ENCODE data around the gene ANKS1B.
"Not testable (repeated sequence)": the region's sequence is repeated elsewhere in the genome, so short reads cannot be mapped to it uniquely, and the experiment has no call there.

ANKS1B gene

DNA sequence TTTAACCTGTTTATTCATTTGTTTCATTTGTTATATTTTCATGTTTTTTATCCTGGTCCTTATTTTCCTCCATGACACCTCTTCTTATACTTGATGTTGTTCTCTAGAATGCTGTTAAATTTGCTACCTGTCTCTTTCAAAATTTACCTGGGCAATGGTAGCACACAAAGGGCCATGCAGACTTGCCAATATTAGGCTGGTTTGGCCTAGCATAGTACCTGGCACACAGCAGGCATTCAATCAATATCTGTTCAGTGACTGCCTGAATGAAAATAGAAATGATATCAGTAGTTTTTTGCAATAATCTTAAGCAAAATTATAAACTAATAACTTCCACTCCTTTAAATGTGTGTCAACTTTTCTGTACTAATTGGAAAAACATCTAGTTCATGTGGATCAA is 1014.5 kb downstream of the ANKS1B start:
- Histone ChIP-seq H3K4me3 (ENCODE audit: extremely low read depth, insufficient read depth, low read length, poor library complexity, severe bottlenecking) (no peak overlapping the region), H3K36me3 (ENCODE audit: control insufficient read depth, insufficient read depth, low read length) (no peaks in the 10 kb centered on the region), H3K9me3 (ENCODE audit: control insufficient read depth, low read length) (no peaks in the 10 kb centered on the region), H3K27ac (ENCODE audit: low read depth, low read length, severe bottlenecking) (no peak overlapping the region), H3K4me1 (ENCODE audit: control insufficient read depth, insufficient read depth, low read length, poor library complexity, severe bottlenecking) (no peaks in the 10 kb centered on the region)

DNA sequence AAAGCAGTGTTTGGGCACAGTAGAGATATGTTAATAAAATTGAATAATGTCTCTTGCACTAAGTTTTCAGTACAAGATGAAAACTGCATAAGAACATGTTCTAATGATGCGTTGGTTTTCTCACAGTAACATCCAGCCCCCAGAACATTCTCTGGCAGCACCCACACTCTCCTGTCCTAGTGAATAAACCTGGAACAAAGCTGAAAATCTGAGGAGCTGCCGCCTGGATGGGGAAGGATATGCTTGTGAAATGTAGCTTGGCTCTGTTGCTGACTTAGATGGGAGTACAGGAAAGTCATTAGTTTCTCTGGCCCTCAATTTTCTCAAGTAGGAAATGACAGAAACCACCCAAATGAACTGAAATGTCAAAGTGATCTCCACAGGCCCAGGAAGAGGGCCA is 1015.8 kb downstream of the ANKS1B start:
- H3K4me3 ChIP-seq (ENCODE audit: extremely low read depth, insufficient read depth, low read length, poor library complexity, severe bottlenecking), result no peak overlapping the region
- H3K4me1 ChIP-seq (ENCODE audit: control insufficient read depth, insufficient read depth, low read length, poor library complexity, severe bottlenecking), result no peaks in the 10 kb centered on the region
- WGBS, 2 experiments (ENCODE audit: insufficient coverage in 2 of 2), result 60 to 100% methylated on average over 1 to 2 of the region's 2 CpGs
- H3K27ac ChIP-seq (ENCODE audit: low read depth, low read length, severe bottlenecking), result no peak overlapping the region
- H3K9me3 ChIP-seq (ENCODE audit: control insufficient read depth, low read length), result no peaks in the 10 kb centered on the region
- H3K36me3 ChIP-seq (ENCODE audit: control insufficient read depth, insufficient read depth, low read length), result no peaks in the 10 kb centered on the region

DNA sequence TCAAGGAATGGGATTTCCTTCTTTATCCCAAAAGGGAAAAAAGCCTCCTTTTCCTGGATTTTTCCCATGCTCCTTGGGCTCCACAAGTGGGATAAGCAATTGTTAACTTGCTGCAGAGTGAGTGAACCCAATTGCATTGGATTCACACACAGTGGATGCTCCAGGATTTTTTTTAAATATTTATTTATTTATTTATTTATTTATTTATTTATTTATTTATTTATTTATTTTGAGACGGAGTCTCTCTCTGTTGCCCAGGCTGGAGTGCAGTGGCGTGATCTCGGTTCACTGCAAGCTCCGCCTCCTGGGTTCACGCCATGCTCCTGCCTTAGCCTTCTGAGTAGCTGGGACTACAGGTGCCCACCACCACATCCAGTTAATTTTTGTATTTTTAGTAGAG is 1027.6 kb downstream of the ANKS1B start:
- H3K4me1 ChIP-seq (ENCODE audit: control insufficient read depth, insufficient read depth, low read length, poor library complexity, severe bottlenecking); H3K36me3 ChIP-seq (ENCODE audit: control insufficient read depth, insufficient read depth, low read length); H3K9me3 ChIP-seq (ENCODE audit: control insufficient read depth, low read length); H3K4me3 ChIP-seq (ENCODE audit: extremely low read depth, insufficient read depth, low read length, poor library complexity, severe bottlenecking); H3K27ac ChIP-seq (ENCODE audit: low read depth, low read length, severe bottlenecking): not testable (repeated sequence)
- WGBS, 2 experiments (ENCODE audit: insufficient coverage in 2 of 2), result no CpG with 5 or more reads among the region's 5 CpGs

DNA sequence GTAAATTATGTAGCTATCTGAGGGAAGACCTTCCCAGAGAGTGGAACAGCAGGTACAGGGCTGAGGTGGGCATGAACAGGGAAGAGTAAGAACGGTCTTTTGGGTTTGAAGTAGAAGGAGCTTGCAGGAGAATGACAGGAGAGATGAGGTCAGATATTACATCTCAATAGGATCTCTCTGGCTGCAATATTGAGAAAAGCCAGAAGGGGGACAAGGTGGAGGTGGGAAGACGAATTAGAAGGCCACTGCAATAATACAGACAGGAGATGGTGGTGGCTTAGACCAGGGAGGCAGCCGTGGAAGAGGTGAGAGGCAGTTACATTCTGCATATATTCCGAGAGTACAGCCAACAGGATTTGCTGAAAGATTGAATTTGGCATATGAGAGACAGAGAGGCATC is 1029.5 kb downstream of the ANKS1B start:
- H3K4me1 ChIP-seq (ENCODE audit: control insufficient read depth, insufficient read depth, low read length, poor library complexity, severe bottlenecking), result no peaks in the 10 kb centered on the region
- H3K27ac ChIP-seq (ENCODE audit: low read depth, low read length, severe bottlenecking), result no peak overlapping the region
- WGBS, 2 experiments (ENCODE audit: insufficient coverage in 2 of 2), result 43% methylated on average over 4 of the region's 4 CpGs
- H3K36me3 ChIP-seq (ENCODE audit: control insufficient read depth, insufficient read depth, low read length), result no peaks in the 10 kb centered on the region
- no peak overlapping the region for H3K4me3 ChIP-seq (ENCODE audit: extremely low read depth, insufficient read depth, low read length, poor library complexity, severe bottlenecking)
- no peaks in the 10 kb centered on the region for H3K9me3 ChIP-seq (ENCODE audit: control insufficient read depth, low read length)

DNA sequence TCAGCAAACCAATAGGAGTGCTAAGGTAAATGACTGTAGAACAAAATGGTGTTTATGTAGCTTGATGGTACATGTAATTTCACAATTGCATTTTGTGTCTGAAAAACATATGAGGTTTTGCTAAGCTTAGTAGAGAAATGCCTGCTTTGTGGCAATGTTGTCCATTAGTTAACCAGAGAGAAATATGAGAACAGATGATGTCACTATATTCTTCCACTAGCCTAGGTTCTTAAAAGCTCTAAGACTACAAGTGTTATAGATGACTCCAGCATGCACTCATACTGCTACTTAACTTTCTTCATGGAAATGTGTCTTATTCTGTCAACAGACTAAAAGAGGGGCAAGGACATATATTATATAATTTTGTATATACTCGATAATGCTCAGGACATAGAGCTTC is 1030.2 kb downstream of the ANKS1B start:
- Histone ChIP-seq H3K9me3 (ENCODE audit: control insufficient read depth, low read length) (no peaks in the 10 kb centered on the region), H3K4me3 (ENCODE audit: extremely low read depth, insufficient read depth, low read length, poor library complexity, severe bottlenecking) (no peak overlapping the region), H3K36me3 (ENCODE audit: control insufficient read depth, insufficient read depth, low read length) (no peaks in the 10 kb centered on the region), H3K27ac (ENCODE audit: low read depth, low read length, severe bottlenecking) (no peak overlapping the region), H3K4me1 (ENCODE audit: control insufficient read depth, insufficient read depth, low read length, poor library complexity, severe bottlenecking) (no peaks in the 10 kb centered on the region)
- WGBS, 2 experiments (ENCODE audit: insufficient coverage in 2 of 2), result no CpG with 5 or more reads among the region's 1 CpG

DNA sequence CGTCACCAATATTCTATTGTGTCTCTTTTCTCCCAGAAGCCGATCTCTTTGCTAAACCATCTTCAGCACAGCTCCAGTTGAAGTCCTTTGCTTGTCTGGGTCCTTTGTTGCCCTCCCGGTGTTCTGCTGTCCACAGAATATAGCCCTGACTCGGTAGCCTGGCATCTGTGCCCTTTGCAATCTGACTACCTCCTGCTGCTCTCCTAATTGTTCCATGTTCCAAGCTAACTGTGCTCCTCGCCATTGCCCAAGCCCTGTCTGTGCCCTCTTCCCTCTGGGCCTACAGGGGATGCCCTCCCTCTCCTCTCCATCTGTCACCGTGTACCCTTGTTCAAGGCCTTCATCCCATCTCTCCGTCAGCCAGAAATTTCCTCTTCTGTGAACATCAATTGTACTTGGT is 1033.3 kb downstream of the ANKS1B start:
- Histone ChIP-seq H3K9me3 (ENCODE audit: control insufficient read depth, low read length) (no peaks in the 10 kb centered on the region), H3K36me3 (ENCODE audit: control insufficient read depth, insufficient read depth, low read length) (no peaks in the 10 kb centered on the region), H3K4me3 (ENCODE audit: extremely low read depth, insufficient read depth, low read length, poor library complexity, severe bottlenecking) (no peak overlapping the region), H3K4me1 (ENCODE audit: control insufficient read depth, insufficient read depth, low read length, poor library complexity, severe bottlenecking) (no peaks in the 10 kb centered on the region), H3K27ac (ENCODE audit: low read depth, low read length, severe bottlenecking) (no peak overlapping the region)
- 74 to 78% methylated on average over 6 to 7 of the region's 7 CpGs for WGBS, 2 experiments (ENCODE audit: insufficient coverage in 2 of 2)

DNA sequence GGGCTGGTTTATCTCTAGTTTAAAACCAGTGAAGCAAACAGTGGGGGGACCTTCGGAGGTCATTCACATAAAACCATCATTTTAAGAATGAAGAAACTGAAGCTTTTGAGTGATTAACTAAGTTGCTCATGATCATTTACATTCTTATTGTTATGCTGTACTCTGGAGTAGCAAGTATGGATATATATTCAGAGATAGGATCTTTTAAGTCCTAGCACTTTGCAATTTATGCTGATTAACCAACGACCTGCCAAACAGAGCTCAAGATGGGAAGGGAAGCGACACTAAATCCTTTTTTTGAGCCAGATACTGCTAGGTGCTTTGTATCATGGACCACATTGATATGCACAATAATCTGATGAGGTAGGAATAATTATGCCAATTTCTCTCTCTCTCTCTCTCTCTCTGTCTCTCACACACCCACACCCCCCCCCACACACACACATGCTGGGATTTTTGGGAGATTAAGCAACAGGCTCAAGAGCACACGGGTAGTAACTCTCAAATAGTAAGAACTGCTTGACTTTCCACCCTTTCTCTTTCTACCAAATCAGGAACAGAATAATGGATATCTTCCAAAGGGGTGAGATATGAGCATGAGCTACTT is 1036.3 kb downstream of the ANKS1B start:
- Histone ChIP-seq H3K27ac (ENCODE audit: low read depth, low read length, severe bottlenecking) (no peak overlapping the region), H3K4me1 (ENCODE audit: control insufficient read depth, insufficient read depth, low read length, poor library complexity, severe bottlenecking) (no peaks in the 10 kb centered on the region), H3K9me3 (ENCODE audit: control insufficient read depth, low read length) (no peaks in the 10 kb centered on the region), H3K4me3 (ENCODE audit: extremely low read depth, insufficient read depth, low read length, poor library complexity, severe bottlenecking) (no peak overlapping the region), H3K36me3 (ENCODE audit: control insufficient read depth, insufficient read depth, low read length) (no peaks in the 10 kb centered on the region)
- WGBS, 2 experiments (ENCODE audit: insufficient coverage in 2 of 2), result 60 to 86% methylated on average over 1 of the region's 4 CpGs

DNA sequence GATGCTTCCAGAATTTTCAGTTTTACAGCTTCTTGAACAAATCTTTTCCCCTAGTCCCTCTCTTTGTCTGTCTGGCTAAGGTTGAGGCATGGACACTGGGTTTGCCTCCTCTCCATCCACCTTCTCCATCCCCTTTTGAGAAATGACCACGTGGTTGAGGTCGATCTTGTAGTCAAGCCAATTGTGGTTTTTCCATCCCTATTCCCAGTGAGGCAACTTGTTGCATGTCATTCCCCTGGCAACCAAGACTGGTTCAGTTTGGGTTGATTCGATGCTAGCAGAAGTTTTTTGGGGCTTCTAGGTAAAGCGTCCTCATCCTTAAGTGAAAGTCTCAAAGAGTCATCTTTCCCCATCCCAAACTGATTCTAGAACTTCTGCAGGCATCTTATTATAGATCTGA is 1038.9 kb downstream of the ANKS1B start:
- Histone ChIP-seq H3K4me1 (ENCODE audit: control insufficient read depth, insufficient read depth, low read length, poor library complexity, severe bottlenecking) (no peaks in the 10 kb centered on the region), H3K36me3 (ENCODE audit: control insufficient read depth, insufficient read depth, low read length) (no peaks in the 10 kb centered on the region), H3K9me3 (ENCODE audit: control insufficient read depth, low read length) (no peaks in the 10 kb centered on the region), H3K4me3 (ENCODE audit: extremely low read depth, insufficient read depth, low read length, poor library complexity, severe bottlenecking) (no peak overlapping the region), H3K27ac (ENCODE audit: low read depth, low read length, severe bottlenecking) (no peak overlapping the region)
- WGBS, 2 experiments (ENCODE audit: insufficient coverage in 2 of 2), result 92% methylated on average over 2 of the region's 4 CpGs; no CpG with 5 or more reads in 1 of the 2 experiments

DNA sequence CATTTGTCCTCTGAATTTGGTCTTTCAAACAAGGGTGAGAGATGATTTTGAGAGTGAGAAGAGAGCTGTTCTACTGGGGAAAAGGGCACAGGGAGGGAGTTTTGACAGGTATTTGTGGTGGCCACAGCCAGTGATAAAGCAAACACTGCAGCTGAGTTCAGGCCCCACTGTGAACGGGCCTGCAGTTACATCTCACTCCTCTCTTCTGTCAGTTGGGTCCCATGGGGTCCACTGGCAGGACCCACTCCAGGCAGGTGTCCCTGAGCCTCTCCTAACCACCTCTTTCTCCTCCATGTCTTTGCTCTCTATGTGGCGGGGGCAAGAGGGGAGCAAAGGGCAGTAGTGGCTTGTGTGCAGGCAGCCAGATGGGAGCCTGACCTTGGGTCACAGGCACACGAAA is 1044.8 kb downstream of the ANKS1B start:
- H3K27ac ChIP-seq (ENCODE audit: low read depth, low read length, severe bottlenecking), result no peak overlapping the region
- no peaks in the 10 kb centered on the region for H3K36me3 ChIP-seq (ENCODE audit: control insufficient read depth, insufficient read depth, low read length)
- no peaks in the 10 kb centered on the region for H3K9me3 ChIP-seq (ENCODE audit: control insufficient read depth, low read length)
- no peaks in the 10 kb centered on the region for H3K4me1 ChIP-seq (ENCODE audit: control insufficient read depth, insufficient read depth, low read length, poor library complexity, severe bottlenecking)
- H3K4me3 ChIP-seq (ENCODE audit: extremely low read depth, insufficient read depth, low read length, poor library complexity, severe bottlenecking), result no peak overlapping the region
- WGBS, 2 experiments (ENCODE audit: insufficient coverage in 2 of 2), result 60% methylated on average over 1 of the region's 3 CpGs

DNA sequence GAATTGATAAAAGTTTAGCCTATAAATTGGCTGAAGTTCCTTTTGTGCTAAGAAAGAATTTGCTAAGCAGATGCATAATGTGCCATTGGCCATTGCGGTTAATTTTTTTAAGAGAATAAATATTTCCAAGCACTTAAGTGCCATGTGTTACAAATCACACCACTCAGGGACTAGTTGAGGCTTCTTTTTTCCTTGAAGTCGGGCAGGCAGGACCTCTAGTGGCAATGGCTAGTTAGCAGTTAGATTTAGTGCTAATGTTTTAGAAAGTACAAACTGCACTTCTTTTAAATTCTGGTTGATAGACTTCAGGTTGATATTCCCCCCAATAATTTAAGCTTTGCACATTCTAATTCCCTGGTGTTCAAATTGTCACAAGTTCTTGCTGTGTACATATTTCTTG is 1045.4 kb downstream of the ANKS1B start:
- no peaks in the 10 kb centered on the region for H3K9me3 ChIP-seq (ENCODE audit: control insufficient read depth, low read length)
- H3K4me1 ChIP-seq (ENCODE audit: control insufficient read depth, insufficient read depth, low read length, poor library complexity, severe bottlenecking), result no peaks in the 10 kb centered on the region
- WGBS, 2 experiments (ENCODE audit: insufficient coverage in 2 of 2), result no CpG with 5 or more reads among the region's 2 CpGs
- no peaks in the 10 kb centered on the region for H3K36me3 ChIP-seq (ENCODE audit: control insufficient read depth, insufficient read depth, low read length)
- no peak overlapping the region for H3K27ac ChIP-seq (ENCODE audit: low read depth, low read length, severe bottlenecking)
- H3K4me3 ChIP-seq (ENCODE audit: extremely low read depth, insufficient read depth, low read length, poor library complexity, severe bottlenecking), result no peak overlapping the region

DNA sequence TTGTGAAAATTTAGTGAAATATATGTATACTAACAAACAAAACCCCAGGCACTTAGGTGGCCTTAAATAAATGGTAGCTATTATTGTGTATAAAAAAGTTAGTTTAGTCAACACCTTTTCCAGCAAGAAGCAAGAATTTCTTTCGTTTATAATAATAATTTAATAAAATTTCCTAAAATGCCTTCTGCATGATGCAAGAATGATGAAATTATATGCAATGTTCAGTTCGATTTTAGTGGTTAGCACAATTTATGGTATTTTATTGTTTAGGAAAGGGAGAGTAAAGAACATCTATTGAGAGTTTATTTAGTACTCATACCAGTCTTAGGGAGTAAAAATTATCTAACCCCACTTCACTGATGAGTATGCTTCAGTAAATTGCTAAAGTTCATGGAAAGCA is 1048.9 kb downstream of the ANKS1B start:
- no CpG with 5 or more reads among the region's 2 CpGs for WGBS, 2 experiments (ENCODE audit: insufficient coverage in 2 of 2)
- H3K4me1 ChIP-seq (ENCODE audit: control insufficient read depth, insufficient read depth, low read length, poor library complexity, severe bottlenecking), result peaks cover 2% of the 10 kb centered on the region

DNA sequence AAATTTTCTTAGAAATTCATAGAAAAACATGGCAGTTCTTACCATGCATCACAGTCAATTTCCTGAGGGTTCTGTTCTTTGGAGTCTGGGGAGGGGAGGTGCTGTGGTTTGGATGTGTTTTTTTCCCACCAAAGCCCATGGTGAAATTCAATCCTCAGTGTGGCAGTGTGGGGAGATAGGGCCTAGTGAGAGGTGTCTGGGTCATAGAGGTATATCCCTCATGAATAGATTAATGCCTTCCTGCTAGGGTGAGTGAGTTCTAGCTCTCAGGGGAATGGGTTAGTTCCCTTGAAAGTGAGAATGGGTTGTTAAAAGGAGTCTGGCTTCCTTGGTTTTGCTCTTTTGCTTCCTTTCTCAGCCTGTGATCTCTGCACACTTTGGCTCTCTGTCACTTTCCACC is 1061.9 kb downstream of the ANKS1B start:
- Histone ChIP-seq H3K36me3 (ENCODE audit: control insufficient read depth, insufficient read depth, low read length) (no peaks in the 10 kb centered on the region), H3K9me3 (ENCODE audit: control insufficient read depth, low read length) (no peaks in the 10 kb centered on the region), H3K4me3 (ENCODE audit: extremely low read depth, insufficient read depth, low read length, poor library complexity, severe bottlenecking) (no peak overlapping the region), H3K4me1 (ENCODE audit: control insufficient read depth, insufficient read depth, low read length, poor library complexity, severe bottlenecking) (no peaks in the 10 kb centered on the region), H3K27ac (ENCODE audit: low read depth, low read length, severe bottlenecking) (no peak overlapping the region)

More for the DNA sequence above, 1048.9 kb downstream of the ANKS1B start:
- Histone ChIP-seq H3K36me3 (ENCODE audit: control insufficient read depth, insufficient read depth, low read length) (no peaks in the 10 kb centered on the region), H3K9me3 (ENCODE audit: control insufficient read depth, low read length) (no peaks in the 10 kb centered on the region), H3K4me3 (ENCODE audit: extremely low read depth, insufficient read depth, low read length, poor library complexity, severe bottlenecking) (no peak overlapping the region), H3K27ac (ENCODE audit: low read depth, low read length, severe bottlenecking) (no peak overlapping the region)

All from mesodermal cell (in vitro differentiated cells).